Measurements from ENCODE around the gene NCOR2. TPM values are rescaled to one million over a fixed set of nuclear protein-coding genes. Genes with fewer than 3 reads are reported as not detected.
A peak's percentile ranks its signal among the peaks of the same experiment; 100 is the strongest.

The NCOR2 gene
- total RNA-seq, 1 donor from 2014 or later, result 251 TPM

- Mint-ChIP-seq H3K4me1 (ENCODE audit: low read depth) (peaks cover 33% of the 10 kb centered on the region), H3K36me3 (ENCODE audit: insufficient read depth) (no peaks in the 10 kb centered on the region), H3K27me3 (peaks cover 4% of the 10 kb centered on the region), H3K9me3 (ENCODE audit: low read depth) (peaks cover 8% of the 10 kb centered on the region), H3K4me3 (ENCODE audit: low read depth) (no peak overlapping the region), H3K27ac (peak overlapping the region; percentile 69)
- no peak for DNase-seq (ENCODE audit: low spot score, unreplicated experiment)
- no peak for TF ChIP-seq CTCF (IDR thresholded peaks at IDR 0.05; ENCODE audit: unreplicated experiment)
These were observed 36.4 kb upstream of the NCOR2 start for GRCh38 chr12:124603831-124604251.

DNA sequence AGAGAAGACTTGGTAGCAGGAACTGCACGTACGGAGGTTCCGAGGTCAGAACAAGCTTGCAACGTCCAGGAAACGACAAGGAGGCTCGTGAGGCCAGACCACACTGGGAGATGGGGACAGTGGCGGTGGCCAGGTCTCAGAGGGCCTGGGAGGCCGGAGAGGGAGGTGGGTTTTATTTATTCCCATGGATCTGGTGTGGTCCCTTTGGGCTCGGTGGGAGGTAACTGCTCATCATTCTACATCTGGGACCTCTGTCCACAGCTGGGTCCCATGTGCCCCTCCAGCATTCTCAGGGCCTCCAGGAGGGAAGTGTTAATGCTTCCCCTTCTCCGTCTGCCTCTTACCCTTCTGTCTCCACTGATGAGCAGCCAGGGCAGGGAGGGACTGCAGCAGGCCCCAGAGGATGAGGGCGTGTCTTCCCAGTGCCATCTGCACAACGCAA lies 35.7 kb upstream of the NCOR2 start:
- no peak overlapping the region for H3K27ac Mint-ChIP-seq
- H3K36me3 Mint-ChIP-seq (ENCODE audit: insufficient read depth), result no peaks in the 10 kb centered on the region
- no peak overlapping the region for H3K4me3 Mint-ChIP-seq (ENCODE audit: low read depth)
- H3K4me1 Mint-ChIP-seq (ENCODE audit: low read depth), result peaks cover 29% of the 10 kb centered on the region
- peaks cover 8% of the 10 kb centered on the region for H3K9me3 Mint-ChIP-seq (ENCODE audit: low read depth)
- DNase-seq (ENCODE audit: low spot score, unreplicated experiment), result no peak
- TF ChIP-seq CTCF (IDR thresholded peaks at IDR 0.05; ENCODE audit: unreplicated experiment), result no peak
- peaks cover 4% of the 10 kb centered on the region for H3K27me3 Mint-ChIP-seq

- Mint-ChIP-seq H3K4me1 (ENCODE audit: low read depth) (peaks cover 28% of the 10 kb centered on the region), H3K27me3 (peaks cover 4% of the 10 kb centered on the region), H3K27ac (no peak overlapping the region), H3K9me3 (ENCODE audit: low read depth) (peaks cover 8% of the 10 kb centered on the region), H3K4me3 (ENCODE audit: low read depth) (no peak overlapping the region), H3K36me3 (ENCODE audit: insufficient read depth) (no peaks in the 10 kb centered on the region)
- DNase-seq (ENCODE audit: low spot score, unreplicated experiment), result no peak
- no peak for TF ChIP-seq CTCF (IDR thresholded peaks at IDR 0.05; ENCODE audit: unreplicated experiment)
These were observed 34.3 kb upstream of the NCOR2 start for GRCh38 chr12:124601706-124602105.

DNA sequence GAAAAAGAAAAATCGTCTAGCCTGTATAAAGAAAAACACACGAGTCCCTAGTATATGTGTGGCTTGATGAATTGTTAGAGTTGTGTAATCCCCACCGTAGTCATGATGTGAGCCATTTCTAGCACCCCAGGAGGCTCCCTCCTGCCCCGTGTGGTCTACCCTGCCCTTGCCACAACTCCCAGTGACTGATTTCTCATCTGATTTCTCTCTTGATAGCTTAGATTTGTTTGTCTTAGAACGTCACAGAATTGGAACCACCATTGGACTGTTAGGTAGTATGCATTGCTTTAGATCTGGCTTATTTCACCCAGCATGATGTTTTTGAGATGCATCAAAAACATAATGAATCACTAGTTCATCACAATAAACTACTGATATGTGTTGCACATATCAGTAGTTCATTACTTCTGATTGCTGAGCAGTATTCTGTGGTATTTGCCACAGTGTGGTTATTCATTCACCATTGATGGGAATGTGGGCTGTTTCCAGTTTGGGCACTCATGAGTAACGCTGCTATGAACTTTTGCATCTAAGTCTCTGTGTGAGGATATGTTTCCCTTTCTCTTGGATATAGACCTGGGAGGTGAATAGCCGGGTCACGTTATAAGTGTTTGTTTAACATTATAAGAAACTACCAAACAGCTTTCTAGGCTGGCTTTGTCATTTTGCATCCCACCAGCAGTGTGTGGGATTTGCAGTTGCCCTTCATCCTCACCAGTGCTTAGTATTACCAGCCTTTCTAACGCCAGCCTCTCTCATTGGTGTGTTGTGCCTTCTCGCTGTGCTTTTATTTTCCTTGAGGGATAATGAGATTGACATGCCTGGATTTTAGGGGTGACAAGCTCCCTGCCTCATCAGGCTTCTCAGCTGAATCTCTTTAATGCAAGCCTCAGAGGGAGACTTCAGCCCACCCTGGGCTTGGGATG lies 31.9 kb upstream of the NCOR2 start:
- Mint-ChIP-seq H3K27ac (no peak overlapping the region), H3K4me3 (ENCODE audit: low read depth) (no peak overlapping the region), H3K4me1 (ENCODE audit: low read depth) (peaks cover 11% of the 10 kb centered on the region), H3K9me3 (ENCODE audit: low read depth) (peaks cover 8% of the 10 kb centered on the region), H3K27me3 (peaks cover 4% of the 10 kb centered on the region), H3K36me3 (ENCODE audit: insufficient read depth) (no peaks in the 10 kb centered on the region)
- no peak for DNase-seq (ENCODE audit: low spot score, unreplicated experiment)
- no peak for TF ChIP-seq CTCF (IDR thresholded peaks at IDR 0.05; ENCODE audit: unreplicated experiment)

DNA sequence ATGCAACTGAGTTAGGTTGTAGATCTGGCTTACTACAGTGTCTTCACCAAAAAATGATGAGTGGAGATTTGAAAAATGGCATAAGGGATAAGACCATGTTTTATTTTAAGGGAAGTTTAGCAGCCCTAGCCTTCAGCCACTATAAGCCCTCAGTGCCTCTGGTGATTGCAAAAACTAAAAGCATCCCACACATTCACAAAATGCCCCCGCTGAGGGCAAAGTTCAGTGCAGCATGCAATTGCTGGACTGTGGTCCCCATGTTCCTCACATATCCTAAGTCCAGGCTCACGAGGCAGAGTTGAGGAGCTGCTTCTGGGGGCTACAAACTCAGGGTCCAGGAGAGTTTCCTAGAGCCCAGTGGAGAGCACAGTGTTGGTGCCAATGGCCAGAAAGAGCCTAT lies 29.6 kb upstream of the NCOR2 start:
- H3K4me3 Mint-ChIP-seq (ENCODE audit: low read depth), result no peak overlapping the region
- H3K27ac Mint-ChIP-seq, result no peak overlapping the region

More for the DNA sequence above, 29.6 kb upstream of the NCOR2 start:
- no peaks in the 10 kb centered on the region for H3K36me3 Mint-ChIP-seq (ENCODE audit: insufficient read depth)
- peaks cover 11% of the 10 kb centered on the region for H3K27me3 Mint-ChIP-seq
- no peaks in the 10 kb centered on the region for H3K4me1 Mint-ChIP-seq (ENCODE audit: low read depth)
- DNase-seq (ENCODE audit: low spot score, unreplicated experiment), result no peak
- no peak for TF ChIP-seq CTCF (IDR thresholded peaks at IDR 0.05; ENCODE audit: unreplicated experiment)
- H3K9me3 Mint-ChIP-seq (ENCODE audit: low read depth), result peaks cover 8% of the 10 kb centered on the region
